ENCODE measurements around the gene SLC7A11. TPM values are rescaled to one million over a fixed set of nuclear protein-coding genes. Genes with fewer than 3 reads are reported as not detected.
A peak's percentile ranks its signal among the peaks of the same experiment; 100 is the strongest.

SLC7A11 gene
- total RNA-seq (1 to 10 TPM; 4.1 to 7.3 (median 6.7) TPM), polyA plus RNA-seq (2.1 TPM)
- long read RNA-seq, donor 1, partial matches to known transcripts: 1 of 5 reads
- long read RNA-seq, donor 1, other reads (novel, unspliced or antisense): 4 of 5 reads
- long read RNA-seq, donor 2, partial matches to known transcripts: 0 of 1 reads
- long read RNA-seq, donor 2, other reads (novel, unspliced or antisense): 1 of 1 reads
- long read RNA-seq, donor 3, partial matches to known transcripts: 0 of 4 reads
- long read RNA-seq, donor 3, other reads (novel, unspliced or antisense): 4 of 4 reads
- long read RNA-seq, donor 4: 0 reads

DNA sequence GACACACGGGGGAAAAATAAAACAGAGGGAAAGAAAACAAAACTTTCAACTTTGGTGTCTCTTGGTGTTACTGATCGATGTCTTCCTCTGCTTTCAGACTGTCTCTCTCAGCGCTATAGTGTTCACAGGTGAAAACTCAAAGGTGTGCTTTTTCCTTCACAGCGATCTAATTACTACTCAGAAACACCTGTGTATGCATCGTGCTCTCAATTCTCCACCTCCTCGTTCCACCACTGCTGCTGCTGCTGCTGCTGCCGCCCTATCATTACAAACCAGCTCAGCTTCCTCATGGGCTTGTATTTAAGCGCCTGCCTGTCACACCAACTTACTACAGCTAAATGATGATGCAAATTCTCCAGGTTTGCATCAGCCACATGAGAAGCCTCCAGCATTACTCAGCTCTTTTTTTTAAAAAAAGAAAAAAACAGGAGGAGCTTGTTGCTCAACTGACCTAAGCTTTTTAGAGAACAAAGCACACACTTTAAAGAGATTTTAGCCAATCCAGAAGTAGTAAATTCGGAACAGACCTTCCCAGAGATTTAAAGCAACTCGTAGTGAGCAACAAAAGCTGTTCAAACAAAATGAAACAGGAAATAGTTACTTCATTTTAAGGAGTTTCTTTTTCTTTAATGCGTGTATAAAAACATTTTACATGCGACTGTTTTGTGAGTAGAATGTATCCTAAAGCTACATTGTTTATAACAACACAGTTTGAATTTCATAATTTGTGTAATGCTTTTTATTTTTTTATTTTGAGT, at the start of gene SLC7A11:
Gene SLC7A11 (minus strand): TSS at position 274 of the 758 bp plus-strand sequence. CDS start 280 bp downstream, outside the sequence.
- intact Hi-C loops (cut with DNase I): no loop called here
- no peaks in the 10 kb centered on the region for H3K27me3 ChIP-seq (ENCODE audit: control insufficient read depth, insufficient read depth)
- WGBS: 23% methylated on average over 12 of the region's 12 CpGs
- H3K9me3 ChIP-seq (ENCODE audit: control insufficient read depth, low read length): no peaks in the 10 kb centered on the region
- peak within 1 kb of the TSS; percentile 58 for H3K4me3 ChIP-seq (ENCODE audit: low read length)
- H3K27ac ChIP-seq (ENCODE audit: low read length): peak within 1 kb of the TSS; percentile 6
- DNase-seq (peak; percentile 18 to 50 (median 35)), ATAC-seq (peak; percentile 91 to 96)
- no peaks in the 10 kb centered on the region for H3K4me1 ChIP-seq (ENCODE audit: control insufficient read depth, insufficient read depth, low read length)

GRCh38 chr4:138291431-138291830, 49.3 kb upstream of the SLC7A11 start:
- Histone ChIP-seq H3K4me3 (ENCODE audit: low read length) (no peak overlapping the region), H3K4me1 (ENCODE audit: control insufficient read depth, insufficient read depth, low read length) (no peaks in the 10 kb centered on the region), H3K27ac (ENCODE audit: low read length) (no peak overlapping the region), H3K9me3 (ENCODE audit: control insufficient read depth, low read length) (no peaks in the 10 kb centered on the region), H3K27me3 (ENCODE audit: control insufficient read depth, insufficient read depth) (no peaks in the 10 kb centered on the region)
- DNase-seq: no peak
- intact Hi-C loops (cut with DNase I): no loop called here
- WGBS: 70% methylated on average over 3 of the region's 3 CpGs
- no peak for ATAC-seq

GRCh38 chr4:138290805-138291204, 48.7 kb upstream of the SLC7A11 start:
- DNase-seq (no peak), ATAC-seq (no peak)
- Histone ChIP-seq H3K27ac (ENCODE audit: low read length) (no peak overlapping the region), H3K4me1 (ENCODE audit: control insufficient read depth, insufficient read depth, low read length) (no peaks in the 10 kb centered on the region), H3K4me3 (ENCODE audit: low read length) (no peak overlapping the region), H3K9me3 (ENCODE audit: control insufficient read depth, low read length) (no peaks in the 10 kb centered on the region), H3K27me3 (ENCODE audit: control insufficient read depth, insufficient read depth) (no peaks in the 10 kb centered on the region)
- intact Hi-C loops (cut with DNase I): no loop called here
- 98% methylated on average over 2 of the region's 2 CpGs for WGBS

DNA sequence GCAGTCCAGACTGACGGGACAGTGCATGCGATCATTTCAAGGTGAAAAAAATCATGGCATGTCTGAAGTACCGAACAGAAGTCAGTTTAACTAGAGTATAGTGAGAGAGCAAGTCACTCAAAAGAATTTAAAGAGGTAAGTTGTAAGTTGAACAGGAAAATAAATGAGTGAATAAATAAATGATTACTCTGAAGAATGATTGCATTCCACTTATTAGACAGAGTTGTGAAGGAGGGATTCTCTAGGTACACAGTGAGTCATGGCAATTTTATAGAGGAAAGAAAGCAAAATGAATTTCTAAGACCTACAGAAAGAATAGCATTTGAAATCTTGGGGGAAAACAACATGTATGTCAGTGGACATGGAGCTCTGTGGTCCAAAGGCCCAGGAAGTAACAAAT, 37.1 kb upstream of the SLC7A11 start:
- Histone ChIP-seq H3K27ac (ENCODE audit: low read length) (no peak overlapping the region), H3K4me3 (ENCODE audit: low read length) (no peak overlapping the region), H3K4me1 (ENCODE audit: control insufficient read depth, insufficient read depth, low read length) (no peaks in the 10 kb centered on the region), H3K9me3 (ENCODE audit: control insufficient read depth, low read length) (no peaks in the 10 kb centered on the region), H3K27me3 (ENCODE audit: control insufficient read depth, insufficient read depth) (no peaks in the 10 kb centered on the region)
- intact Hi-C loops (cut with DNase I): no loop called here
- WGBS: 88% methylated on average over 3 of the region's 3 CpGs
- DNase-seq: no peak
- no peak for ATAC-seq

DNA sequence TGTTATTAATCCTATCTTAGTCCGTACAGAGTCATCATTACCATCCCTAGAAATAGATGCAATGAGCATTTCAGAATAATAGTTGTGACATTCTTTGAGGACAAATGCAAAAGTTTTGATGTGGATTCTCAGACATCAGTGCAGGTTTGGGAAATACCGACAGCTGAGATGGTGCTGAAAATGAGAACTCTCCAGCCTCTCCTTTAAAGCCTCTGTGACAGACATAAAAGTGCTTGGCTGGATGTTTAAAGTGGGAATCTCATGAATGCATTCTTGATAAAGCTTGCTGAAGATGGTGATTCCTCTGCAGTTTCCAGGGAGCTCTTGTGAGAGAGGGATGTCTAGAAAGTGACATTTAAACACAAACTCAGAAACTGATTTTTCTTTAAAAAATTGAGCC, 35.0 kb upstream of the SLC7A11 start:
- ATAC-seq: no peak
- intact Hi-C loops (cut with DNase I): no loop called here
- no peak for DNase-seq
- no peak overlapping the region for H3K4me3 ChIP-seq (ENCODE audit: low read length)
- H3K27me3 ChIP-seq (ENCODE audit: control insufficient read depth, insufficient read depth): no peaks in the 10 kb centered on the region
- H3K9me3 ChIP-seq (ENCODE audit: control insufficient read depth, low read length): no peaks in the 10 kb centered on the region
- H3K4me1 ChIP-seq (ENCODE audit: control insufficient read depth, insufficient read depth, low read length): no peaks in the 10 kb centered on the region
- 62% methylated on average over 2 of the region's 2 CpGs for WGBS
- no peak overlapping the region for H3K27ac ChIP-seq (ENCODE audit: low read length)

- intact Hi-C loops (cut with DNase I): no loop called here
- Histone ChIP-seq H3K4me3 (ENCODE audit: low read length) (no peak overlapping the region), H3K27ac (ENCODE audit: low read length) (no peak overlapping the region), H3K27me3 (ENCODE audit: control insufficient read depth, insufficient read depth) (no peaks in the 10 kb centered on the region), H3K4me1 (ENCODE audit: control insufficient read depth, insufficient read depth, low read length) (no peaks in the 10 kb centered on the region), H3K9me3 (ENCODE audit: control insufficient read depth, low read length) (no peaks in the 10 kb centered on the region)
- whole genome bisulfite sequencing: 47% methylated on average over 3 of the region's 3 CpGs
- ATAC-seq (peak in 1 of 2 donors; percentile 25), DNase-seq (no peak)
Observed at GRCh38 chr4:138275963-138276621, 33.9 kb upstream of the SLC7A11 start.

- ATAC-seq: no peak
- Histone ChIP-seq H3K27ac (ENCODE audit: low read length) (no peak overlapping the region), H3K27me3 (ENCODE audit: control insufficient read depth, insufficient read depth) (no peaks in the 10 kb centered on the region), H3K9me3 (ENCODE audit: control insufficient read depth, low read length) (no peaks in the 10 kb centered on the region), H3K4me1 (ENCODE audit: control insufficient read depth, insufficient read depth, low read length) (no peaks in the 10 kb centered on the region), H3K4me3 (ENCODE audit: low read length) (no peak overlapping the region)
- no peak for DNase-seq
- 100% methylated on average over 1 of the region's 1 CpG for WGBS
- intact Hi-C loops (cut with DNase I): no loop called here
Observed at GRCh38 chr4:138275216-138275615, 33.1 kb upstream of the SLC7A11 start.

- ATAC-seq (no peak), DNase-seq (no peak)
- Histone ChIP-seq H3K27ac (ENCODE audit: low read length) (no peak overlapping the region), H3K27me3 (ENCODE audit: control insufficient read depth, insufficient read depth) (no peaks in the 10 kb centered on the region), H3K4me3 (ENCODE audit: low read length) (no peak overlapping the region), H3K9me3 (ENCODE audit: control insufficient read depth, low read length) (no peaks in the 10 kb centered on the region), H3K4me1 (ENCODE audit: control insufficient read depth, insufficient read depth, low read length) (no peaks in the 10 kb centered on the region)
- intact Hi-C loops (cut with DNase I): no loop called here
Observed at GRCh38 chr4:138269175-138269574, 27.0 kb upstream of the SLC7A11 start.

GRCh38 chr4:138267835-138268234, 25.7 kb upstream of the SLC7A11 start:
- no peak for ATAC-seq
- intact Hi-C loops (cut with DNase I): no loop called here
- no peak for DNase-seq
- Histone ChIP-seq H3K27me3 (ENCODE audit: control insufficient read depth, insufficient read depth) (no peaks in the 10 kb centered on the region), H3K9me3 (ENCODE audit: control insufficient read depth, low read length) (no peaks in the 10 kb centered on the region), H3K4me1 (ENCODE audit: control insufficient read depth, insufficient read depth, low read length) (no peaks in the 10 kb centered on the region), H3K4me3 (ENCODE audit: low read length) (no peak overlapping the region), H3K27ac (ENCODE audit: low read length) (no peak overlapping the region)

- Histone ChIP-seq H3K27me3 (ENCODE audit: control insufficient read depth, insufficient read depth) (no peaks in the 10 kb centered on the region), H3K4me1 (ENCODE audit: control insufficient read depth, insufficient read depth, low read length) (no peaks in the 10 kb centered on the region), H3K9me3 (ENCODE audit: control insufficient read depth, low read length) (no peaks in the 10 kb centered on the region), H3K4me3 (ENCODE audit: low read length) (no peak overlapping the region), H3K27ac (ENCODE audit: low read length) (no peak overlapping the region)
- WGBS: 89% methylated on average over 5 of the region's 5 CpGs
- ATAC-seq: no peak
- intact Hi-C loops (cut with DNase I): no loop called here
- DNase-seq: no peak
Observed at GRCh38 chr4:138266948-138267347, 24.8 kb upstream of the SLC7A11 start.

DNA sequence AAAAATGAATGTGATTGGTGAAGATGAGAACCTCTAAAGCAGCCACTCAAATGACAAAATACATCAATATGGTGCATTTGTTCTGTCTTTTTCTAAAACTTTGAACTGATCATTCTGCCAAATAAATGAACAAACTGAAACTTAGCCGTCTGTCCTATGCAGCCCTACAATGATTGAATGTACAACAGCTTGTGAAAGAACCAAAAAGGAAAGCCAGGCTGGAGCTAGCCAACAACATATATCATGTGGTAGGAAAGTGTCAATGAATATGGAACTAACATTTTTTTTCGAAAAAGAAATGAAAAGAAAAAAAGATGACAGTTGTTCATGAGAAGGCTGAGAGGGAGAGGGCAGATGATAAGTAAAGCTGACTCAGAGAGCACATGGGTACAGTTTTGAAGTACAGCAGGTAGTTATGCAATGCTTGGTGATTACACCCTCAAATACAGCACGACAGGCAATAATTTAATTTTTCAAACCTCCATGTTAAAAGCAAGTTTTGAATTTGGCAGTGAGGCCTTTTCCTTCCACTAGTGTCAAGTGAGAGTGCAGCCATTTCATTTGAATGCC, 21.2 kb upstream of the SLC7A11 start:
- no peak for ATAC-seq
- Histone ChIP-seq H3K27me3 (ENCODE audit: control insufficient read depth, insufficient read depth) (no peaks in the 10 kb centered on the region), H3K4me1 (ENCODE audit: control insufficient read depth, insufficient read depth, low read length) (no peaks in the 10 kb centered on the region), H3K27ac (ENCODE audit: low read length) (no peak overlapping the region), H3K9me3 (ENCODE audit: control insufficient read depth, low read length) (no peaks in the 10 kb centered on the region), H3K4me3 (ENCODE audit: low read length) (no peak overlapping the region)
- intact Hi-C loops (cut with DNase I): no loop called here
- DNase-seq: no peak
- 46% methylated on average over 3 of the region's 3 CpGs for WGBS

Measured in right cardiac atrium (tissue), 5 donors.